ENCODE measurements around the gene ANKRD29. TPM values are rescaled to one million over a fixed set of nuclear protein-coding genes. Genes with fewer than 3 reads are reported as not detected.

The ANKRD29 gene
- polyA plus RNA-seq (2012; ENCODE audit: insufficient read length, low read depth): 8.7 TPM

DNA sequence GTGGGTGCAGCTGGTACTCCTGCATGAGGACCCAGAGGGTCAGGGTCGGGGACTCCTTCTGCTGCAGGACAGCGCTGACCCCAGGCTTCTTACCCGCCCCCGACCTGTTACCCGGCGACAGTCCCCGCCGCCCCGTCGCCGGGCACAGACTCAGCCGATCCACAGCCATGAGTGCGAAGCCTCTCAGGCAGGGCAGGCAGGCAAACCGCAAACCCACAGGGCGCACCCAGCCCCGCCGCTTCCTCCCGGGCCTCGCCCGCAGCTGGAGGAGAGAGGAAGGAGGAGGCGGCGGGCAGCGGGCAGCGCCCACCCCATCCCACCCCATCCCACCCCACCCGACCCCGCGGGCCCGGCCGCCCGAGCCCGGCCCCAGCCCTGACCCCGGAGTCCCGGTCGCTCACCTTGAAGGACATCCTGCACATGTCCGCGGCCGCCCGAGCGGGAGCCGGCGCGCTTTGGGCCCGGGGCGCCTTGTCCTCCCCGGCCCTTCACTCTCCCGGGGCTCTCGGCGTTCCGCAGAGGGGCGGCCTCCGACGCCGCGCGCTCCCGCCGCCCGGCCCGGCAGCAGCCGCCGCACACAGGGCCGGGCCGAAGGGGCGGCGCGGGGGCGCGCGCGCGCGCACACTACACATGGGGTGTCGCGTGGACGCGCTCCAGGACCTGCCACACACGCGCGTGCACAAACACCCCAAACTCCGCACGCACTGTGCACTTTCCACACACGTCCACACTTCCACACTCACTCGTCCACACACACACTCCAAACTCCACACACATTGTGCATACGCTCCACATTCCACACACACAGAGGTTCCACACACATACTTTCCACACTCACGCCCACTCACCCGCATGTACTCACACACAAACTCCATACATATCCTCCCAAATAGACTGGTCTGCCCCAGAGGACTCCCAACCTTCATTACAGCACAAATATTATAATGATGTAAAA is at the start of gene ANKRD29:
TSS of gene ANKRD29 (minus strand) at position 603 of the 955 bp plus-strand sequence. CDS start at position 422, 181 bp downstream.
- no peak for TF ChIP-seq TAF1 (IDR thresholded peaks at IDR 0.05; ENCODE audit: borderline replicate concordance, insufficient read depth, low read length)
- TF ChIP-seq POLR2AphosphoS5 (IDR thresholded peaks at IDR 0.05; ENCODE audit: low read depth, low read length): no peak
- no peak for TF ChIP-seq SIN3A (IDR thresholded peaks at IDR 0.05; ENCODE audit: borderline replicate concordance, insufficient read depth, low read length)
- no peak for TF ChIP-seq FOXP2 (optimal IDR thresholded peaks at IDR 0.05; ENCODE audit: borderline replicate concordance, extremely low read depth, extremely low read length, insufficient read depth)
- no peak for TF ChIP-seq REST (IDR thresholded peaks at IDR 0.05; ENCODE audit: insufficient read depth in 1 of 2, low read depth in 2 of 2, low read length in 2 of 2)

- no peak for TF ChIP-seq SIN3A (IDR thresholded peaks at IDR 0.05; ENCODE audit: borderline replicate concordance, insufficient read depth, low read length)
- no peak for TF ChIP-seq TAF1 (IDR thresholded peaks at IDR 0.05; ENCODE audit: borderline replicate concordance, insufficient read depth, low read length)
- TF ChIP-seq FOXP2 (optimal IDR thresholded peaks at IDR 0.05; ENCODE audit: borderline replicate concordance, extremely low read depth, extremely low read length, insufficient read depth): no peak
- no peak for TF ChIP-seq REST (IDR thresholded peaks at IDR 0.05; ENCODE audit: insufficient read depth in 1 of 2, low read depth in 2 of 2, low read length in 2 of 2)
- no peak for TF ChIP-seq POLR2AphosphoS5 (IDR thresholded peaks at IDR 0.05; ENCODE audit: low read depth, low read length)
Observed at GRCh38 chr18:23712445-23712844, 49.7 kb upstream of the ANKRD29 start.

GRCh38 chr18:23711426-23711825 is 48.7 kb upstream of the ANKRD29 start:
- no peak for TF ChIP-seq REST (IDR thresholded peaks at IDR 0.05; ENCODE audit: insufficient read depth in 1 of 2, low read depth in 2 of 2, low read length in 2 of 2)
- TF ChIP-seq FOXP2 (optimal IDR thresholded peaks at IDR 0.05; ENCODE audit: borderline replicate concordance, extremely low read depth, extremely low read length, insufficient read depth): no peak
- TF ChIP-seq TAF1 (IDR thresholded peaks at IDR 0.05; ENCODE audit: borderline replicate concordance, insufficient read depth, low read length): no peak
- TF ChIP-seq POLR2AphosphoS5 (IDR thresholded peaks at IDR 0.05; ENCODE audit: low read depth, low read length): no peak
- TF ChIP-seq SIN3A (IDR thresholded peaks at IDR 0.05; ENCODE audit: borderline replicate concordance, insufficient read depth, low read length): no peak

GRCh38 chr18:23710946-23711345 is 48.2 kb upstream of the ANKRD29 start:
- no peak for TF ChIP-seq POLR2AphosphoS5 (IDR thresholded peaks at IDR 0.05; ENCODE audit: low read depth, low read length)
- no peak for TF ChIP-seq TAF1 (IDR thresholded peaks at IDR 0.05; ENCODE audit: borderline replicate concordance, insufficient read depth, low read length)
- no peak for TF ChIP-seq REST (IDR thresholded peaks at IDR 0.05; ENCODE audit: insufficient read depth in 1 of 2, low read depth in 2 of 2, low read length in 2 of 2)
- TF ChIP-seq FOXP2 (optimal IDR thresholded peaks at IDR 0.05; ENCODE audit: borderline replicate concordance, extremely low read depth, extremely low read length, insufficient read depth): no peak
- no peak for TF ChIP-seq SIN3A (IDR thresholded peaks at IDR 0.05; ENCODE audit: borderline replicate concordance, insufficient read depth, low read length)
